Retinal pigment epithelial cell (primary cell): ENCODE results near the gene MTIF2.
A peak's percentile ranks its signal among the peaks of the same experiment; 100 is the strongest.

Source experiments
- DNase-seq: peaks from one replicate; pipeline ENCODE4 v3.0.0-alpha.2; 2010; ENCODE audit warnings: low read depth
- H3K4me3 ChIP-seq: 2 replicates; pipeline ENCODE4 v1.5.1; 2011; ENCODE audit warnings: mild to moderate bottlenecking, low read length, control low read depth, moderate library complexity
- TF ChIP-seq, protein P1 (sequence below): conservative IDR thresholded peaks from 2 replicates; pipeline ENCODE4 v1.5.1; 2011; ENCODE audit warnings: low read depth, low read length, control low read depth, inconsistent platforms

Gene MTIF2

DNA sequence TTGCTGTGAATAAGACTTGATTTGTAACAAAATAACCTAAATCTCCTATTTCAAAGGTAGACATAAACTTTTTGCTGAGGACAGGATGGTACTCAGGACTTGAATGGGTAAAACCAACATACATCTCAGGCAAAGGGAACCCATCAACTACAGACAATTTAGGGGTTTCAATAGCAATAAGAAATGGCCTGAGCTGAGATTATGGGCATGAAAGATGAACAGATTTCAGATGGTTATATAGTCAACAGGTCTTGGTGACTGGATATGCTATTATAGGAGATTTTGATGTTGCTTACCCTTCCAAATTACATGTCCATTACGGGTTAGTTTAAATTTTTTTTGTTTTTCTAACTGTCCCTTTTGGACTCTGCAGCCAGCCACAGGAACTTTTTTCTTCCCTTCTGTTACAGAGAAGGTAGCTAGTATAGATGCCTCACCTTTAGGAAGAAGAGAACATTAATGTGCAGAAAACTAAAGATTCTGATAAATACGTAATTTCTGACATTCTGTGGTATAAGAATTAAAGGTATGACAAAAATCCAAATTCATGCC lies 32.0 kb downstream of the MTIF2 start:
- DNase-seq, result no peak
- TF ChIP-seq, protein P1, sequence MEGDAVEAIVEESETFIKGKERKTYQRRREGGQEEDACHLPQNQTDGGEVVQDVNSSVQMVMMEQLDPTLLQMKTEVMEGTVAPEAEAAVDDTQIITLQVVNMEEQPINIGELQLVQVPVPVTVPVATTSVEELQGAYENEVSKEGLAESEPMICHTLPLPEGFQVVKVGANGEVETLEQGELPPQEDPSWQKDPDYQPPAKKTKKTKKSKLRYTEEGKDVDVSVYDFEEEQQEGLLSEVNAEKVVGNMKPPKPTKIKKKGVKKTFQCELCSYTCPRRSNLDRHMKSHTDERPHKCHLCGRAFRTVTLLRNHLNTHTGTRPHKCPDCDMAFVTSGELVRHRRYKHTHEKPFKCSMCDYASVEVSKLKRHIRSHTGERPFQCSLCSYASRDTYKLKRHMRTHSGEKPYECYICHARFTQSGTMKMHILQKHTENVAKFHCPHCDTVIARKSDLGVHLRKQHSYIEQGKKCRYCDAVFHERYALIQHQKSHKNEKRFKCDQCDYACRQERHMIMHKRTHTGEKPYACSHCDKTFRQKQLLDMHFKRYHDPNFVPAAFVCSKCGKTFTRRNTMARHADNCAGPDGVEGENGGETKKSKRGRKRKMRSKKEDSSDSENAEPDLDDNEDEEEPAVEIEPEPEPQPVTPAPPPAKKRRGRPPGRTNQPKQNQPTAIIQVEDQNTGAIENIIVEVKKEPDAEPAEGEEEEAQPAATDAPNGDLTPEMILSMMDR, result no peak
- no peak overlapping the region for H3K4me3 ChIP-seq

DNA sequence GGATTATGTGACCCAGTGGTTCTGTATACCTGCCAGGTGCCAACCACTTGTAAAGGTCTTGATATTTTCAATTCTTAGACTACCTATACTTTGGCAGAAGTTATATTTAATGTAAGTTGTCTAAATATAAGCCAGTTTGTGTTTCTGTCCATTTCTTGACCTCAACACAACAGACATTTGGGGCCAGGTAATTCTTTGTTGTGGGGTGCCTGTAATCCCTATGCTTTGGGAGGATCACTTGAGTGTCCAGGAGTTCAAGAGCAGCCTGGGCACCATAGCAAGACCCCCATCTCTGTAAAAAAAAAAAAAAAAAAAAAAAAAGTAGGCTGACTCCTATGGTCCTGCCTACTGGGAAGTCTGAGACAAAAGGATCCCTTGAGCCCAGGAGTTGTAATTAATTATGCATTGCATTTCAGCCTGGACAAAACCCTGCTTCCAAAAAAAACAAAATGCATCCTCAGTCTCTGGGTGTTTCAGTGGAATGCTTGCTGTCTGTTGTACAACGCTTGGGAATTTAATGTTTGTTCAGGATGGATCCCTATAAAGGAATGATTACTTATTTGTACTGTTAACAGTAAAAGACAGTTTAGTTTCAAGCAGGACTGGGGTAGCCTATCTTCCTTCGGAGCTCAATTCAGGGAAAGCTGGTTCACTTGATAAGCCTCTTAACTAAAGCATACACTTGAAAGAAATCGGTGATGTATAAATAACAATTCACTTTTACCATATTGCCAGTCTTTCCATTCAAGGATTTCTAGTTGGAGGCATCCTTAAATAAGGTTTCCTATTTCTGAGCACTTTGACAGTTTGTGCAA lies 33.1 kb downstream of the MTIF2 start:
- DNase-seq, result no peak
- TF ChIP-seq, protein P1, result no peak

DNA sequence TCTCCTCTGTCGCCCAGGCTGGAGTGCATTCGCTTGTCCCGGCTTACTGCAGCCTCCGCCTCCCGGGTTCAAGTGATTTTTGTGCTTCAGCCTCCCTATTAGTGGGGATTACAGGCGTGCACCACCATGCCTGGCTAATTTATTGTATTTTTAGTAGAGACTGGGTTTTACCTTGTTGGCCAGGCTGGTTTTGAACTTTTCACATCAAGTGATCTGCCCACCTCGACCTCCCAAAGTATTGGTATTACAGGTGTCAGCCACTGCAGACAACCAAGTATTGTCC lies 35.4 kb downstream of the MTIF2 start:
- H3K4me3 ChIP-seq, result peak overlapping the region; percentile 100
- DNase-seq, result no peak
- TF ChIP-seq, protein P1, result no peak

More for the DNA sequence above, 33.1 kb downstream of the MTIF2 start:
- H3K4me3 ChIP-seq, result no peak overlapping the region

DNA sequence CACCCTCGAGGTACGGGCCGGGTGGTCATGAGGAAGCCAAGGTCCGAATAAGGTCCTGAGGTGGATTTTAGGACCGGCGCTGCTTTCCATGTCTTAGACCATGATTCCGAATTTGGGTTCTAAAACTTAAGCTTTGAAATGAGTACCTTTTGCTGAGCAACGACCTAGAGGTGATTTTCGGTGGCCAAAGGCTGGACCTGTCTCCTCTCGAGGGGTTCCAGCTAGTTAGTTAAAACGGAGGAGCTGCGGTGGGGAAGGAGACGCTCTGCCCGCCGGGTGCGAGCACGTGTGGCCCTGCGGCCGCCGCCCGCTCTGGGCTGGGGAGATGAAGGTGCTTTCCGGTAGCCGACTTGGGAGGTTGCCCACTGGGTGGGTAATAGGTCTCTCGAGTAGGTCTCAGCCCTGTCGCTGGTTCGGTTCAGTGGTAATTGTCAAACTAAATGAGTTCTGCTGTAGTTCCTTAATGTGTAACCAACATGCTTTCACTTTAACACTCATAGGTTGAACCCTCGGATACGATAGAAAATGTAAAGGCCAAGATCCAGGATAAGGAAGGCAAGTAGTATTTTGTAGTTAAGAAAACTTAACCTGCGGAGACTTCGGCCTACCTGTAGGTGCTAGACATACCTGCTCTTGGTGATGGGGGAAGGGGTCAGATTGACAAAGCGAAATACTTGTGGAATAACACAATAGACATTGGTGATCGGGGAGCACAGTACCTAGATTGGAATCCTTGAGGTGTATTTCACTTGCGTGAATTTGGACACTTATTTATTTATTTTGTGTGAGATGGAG lies 36.0 kb downstream of the MTIF2 start:
- H3K4me3 ChIP-seq, result peak overlapping the region; percentile 100
- DNase-seq, result no peak
- TF ChIP-seq, protein P1, result no peak

DNA sequence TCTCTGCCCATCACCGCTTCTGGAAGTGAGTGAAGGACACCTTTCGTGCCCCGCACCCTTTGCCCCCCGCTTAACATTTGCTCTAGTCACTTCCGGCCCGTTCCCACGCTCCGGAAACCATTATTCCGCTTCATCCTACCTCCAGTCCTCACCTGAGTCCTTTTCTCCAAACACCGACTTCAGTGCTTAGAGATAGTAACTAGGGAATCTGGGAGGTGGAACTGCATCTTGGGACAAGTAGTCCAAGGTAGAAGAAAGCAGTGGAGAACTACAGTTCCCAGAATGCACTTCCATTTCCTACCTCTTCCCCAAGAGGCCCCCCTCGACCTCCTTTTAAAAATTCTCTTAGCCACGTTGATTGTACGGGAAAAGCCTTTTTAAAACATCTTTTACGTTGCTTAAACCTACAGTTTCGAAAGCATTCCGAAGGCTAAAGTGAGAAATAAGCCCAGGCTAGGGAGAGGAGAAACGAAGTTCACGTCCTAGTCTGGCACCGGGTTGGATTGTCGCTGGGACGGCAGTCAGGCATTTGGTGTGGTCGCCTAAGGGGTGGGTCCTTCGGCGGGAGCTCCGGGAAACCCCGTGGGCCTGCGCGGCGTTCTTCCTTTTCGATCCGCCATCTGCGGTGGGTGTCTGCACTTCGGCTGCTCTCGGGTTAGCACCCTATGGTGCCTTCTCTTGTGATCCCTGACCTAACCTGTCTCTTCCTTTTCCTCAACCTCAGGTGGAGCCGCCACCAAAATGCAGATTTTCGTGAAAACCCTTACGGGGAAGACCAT lies 36.8 kb downstream of the MTIF2 start, which contains the start of the genes CLHC1 and RPS27A:
Gene CLHC1 (minus strand): TSS at position 210 of the 779 bp plus-strand sequence. CDS start 9,882 bp downstream, outside the sequence.
Gene RPS27A (plus strand): TSS at position 605 of the 779 bp plus-strand sequence. CDS start 137 bp downstream, at position 742.
- H3K4me3 ChIP-seq, result peak within 1 kb of the TSS; percentile 100
- TF ChIP-seq, protein P1, result no peak
- peak; percentile 92 for DNase-seq

DNA sequence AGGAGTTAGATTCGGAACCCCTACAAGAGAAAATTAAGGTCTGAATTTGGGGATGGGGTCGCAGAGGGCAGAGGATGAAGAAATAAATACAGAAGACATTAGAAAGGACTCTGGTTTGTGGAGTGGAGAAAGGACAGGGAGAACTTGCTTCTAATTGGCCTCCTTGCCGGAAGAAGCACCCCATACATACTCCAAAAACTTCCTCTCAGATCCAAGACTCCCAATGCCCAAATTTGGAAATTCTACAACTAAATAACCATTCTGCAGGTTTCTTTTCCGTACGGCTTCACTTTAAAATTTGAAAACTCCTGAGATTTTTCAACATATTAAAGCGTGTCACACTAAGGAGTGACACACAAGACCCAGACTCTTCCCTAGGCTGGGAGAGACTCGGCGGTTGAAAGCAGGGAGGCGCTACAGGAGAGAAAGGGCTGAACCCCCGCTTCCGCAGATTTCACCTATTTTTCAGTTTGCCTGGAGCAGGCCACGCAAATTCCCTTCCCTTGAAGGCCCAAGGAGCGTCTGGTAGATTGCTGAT lies 37.4 kb downstream of the MTIF2 start:
- TF ChIP-seq, protein P1, result no peak
- no peak for DNase-seq
- H3K4me3 ChIP-seq, result peak overlapping the region; percentile 100
